GM03348 (cell line): ENCODE measurements around the gene MMGT1.
"Not testable (repeated sequence)": the region's sequence is repeated elsewhere in the genome, so short reads cannot be mapped to it uniquely, and the experiment has no call there.

Experiments
- DNase-seq: peaks from one replicate; pipeline ENCODE4 v3.0.0; 2012; ENCODE audit warnings: low spot score

Gene MMGT1

DNA sequence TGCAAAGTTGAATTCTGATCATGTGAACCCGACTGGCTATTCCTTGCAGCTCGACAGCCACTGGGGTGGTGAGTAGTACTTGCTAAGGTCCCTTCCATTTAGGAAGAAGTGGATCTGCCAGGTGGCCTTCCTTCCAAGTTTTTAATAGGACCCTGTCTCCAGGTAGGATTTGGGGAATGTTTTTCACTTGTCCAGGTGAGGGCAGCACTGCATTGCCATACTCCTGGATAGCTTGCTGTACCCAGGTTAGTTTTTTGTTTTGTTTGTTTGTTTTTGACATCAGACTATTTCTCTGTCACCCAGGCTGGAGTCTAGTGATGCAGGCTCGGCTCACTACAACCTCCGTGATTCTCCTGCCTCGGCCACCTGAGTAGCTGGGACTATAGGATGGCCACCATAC is 50.4 kb downstream of the MMGT1 start:
- DNase-seq, result no peak

DNA sequence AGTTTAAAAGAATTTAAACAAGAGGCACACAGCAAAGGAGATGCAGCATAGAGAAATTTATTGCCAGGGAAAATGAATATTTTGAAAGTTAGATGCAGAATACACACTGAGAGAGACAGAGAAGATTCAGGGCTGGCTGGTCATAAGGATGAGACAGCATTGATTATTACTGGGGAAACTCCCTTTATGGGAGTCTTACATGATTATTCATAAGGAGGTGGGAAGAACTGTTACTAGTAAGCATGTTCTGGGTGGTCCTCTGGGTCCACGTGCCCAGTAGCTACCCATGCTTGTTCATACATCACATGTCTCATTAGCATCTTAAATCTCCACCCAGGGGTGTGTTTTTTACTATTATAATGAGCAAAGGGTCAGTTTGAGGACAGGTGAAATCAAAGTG is 53.3 kb downstream of the MMGT1 start:
- not testable (repeated sequence) for DNase-seq

- DNase-seq, result no peak
Measured at GRCh38 chrX:135914404-135914803, 59.4 kb downstream of the MMGT1 start.
